Stimulated activated CD8-positive, alpha-beta memory T cell treated with anti-CD3 and anti-CD28 coated beads, Interleukin-12 subunit alpha, Interleukin-12 subunit beta, amount 100 ng/mL, for 1 hour (primary cell): ENCODE measurements around the gene PCMTD2.
"Not testable (repeated sequence)": the region's sequence is repeated elsewhere in the genome, so short reads cannot be mapped to it uniquely, and the experiment has no call there.

Experiments used
- DNase-seq: peaks from one replicate; pipeline ENCODE4 v3.0.0-alpha.2; 2020; ENCODE audit warnings: low read depth

PCMTD2 gene

DNA sequence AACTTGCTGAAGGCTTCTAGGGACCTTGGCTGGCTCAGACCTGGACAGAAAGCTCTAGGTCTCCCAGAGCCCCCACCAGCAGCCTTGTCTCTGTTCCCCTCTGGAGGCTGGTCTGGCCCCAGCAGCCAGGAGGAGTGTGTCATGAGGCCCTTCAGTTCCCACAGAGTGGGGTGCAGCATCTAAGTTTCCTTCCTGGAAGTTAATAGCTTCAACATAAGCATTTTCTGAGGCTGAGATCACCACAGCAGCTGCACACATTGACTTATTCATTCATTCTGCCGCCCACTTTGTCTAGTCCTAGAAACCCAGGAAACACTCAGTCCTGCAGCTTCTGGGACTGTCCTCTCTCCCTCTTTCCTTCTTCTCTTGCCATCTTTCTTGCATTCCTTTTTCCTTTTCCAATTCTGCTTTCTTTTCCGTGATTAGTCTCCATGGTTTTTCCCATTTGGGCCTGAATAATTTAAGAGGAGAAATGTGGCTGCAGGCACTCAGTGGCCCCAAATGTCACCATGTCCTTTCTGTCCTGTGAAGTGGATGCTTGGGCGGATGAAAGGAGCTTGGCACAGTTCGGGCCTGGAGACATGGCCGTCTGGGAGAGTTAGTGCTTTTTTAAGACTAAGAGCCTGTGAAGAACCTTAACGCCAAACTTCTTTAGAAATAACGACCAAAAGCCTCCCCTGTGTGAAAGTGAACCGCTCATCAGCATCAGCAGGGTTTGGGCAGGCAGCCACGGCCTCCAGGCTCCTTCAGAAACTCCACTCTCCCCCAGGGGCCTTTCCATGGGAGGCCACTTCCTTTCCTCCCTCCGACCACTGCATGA, 31.0 kb upstream of the PCMTD2 start:
- no peak for DNase-seq

DNA sequence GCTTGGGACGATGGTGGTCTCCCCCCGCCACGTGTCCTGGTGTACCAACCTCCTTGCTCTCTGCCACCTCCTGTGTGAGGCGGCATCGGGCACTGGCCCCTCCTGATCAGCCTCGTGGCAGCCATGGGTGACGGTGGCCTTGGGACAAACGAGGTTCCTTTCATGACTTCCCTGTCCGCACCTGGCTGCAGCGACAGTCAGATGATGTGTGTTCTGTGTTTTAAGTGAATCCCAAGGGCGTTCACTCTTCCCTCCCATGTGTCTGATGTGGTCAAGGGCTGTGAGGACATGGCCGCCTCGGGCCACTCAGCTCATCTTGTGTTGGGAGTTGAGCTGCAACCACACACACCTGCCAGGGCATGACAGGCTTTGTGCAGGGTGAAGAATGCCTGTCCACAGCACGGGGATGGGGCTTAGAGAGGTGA, 30.4 kb upstream of the PCMTD2 start:
- no peak for DNase-seq

DNA sequence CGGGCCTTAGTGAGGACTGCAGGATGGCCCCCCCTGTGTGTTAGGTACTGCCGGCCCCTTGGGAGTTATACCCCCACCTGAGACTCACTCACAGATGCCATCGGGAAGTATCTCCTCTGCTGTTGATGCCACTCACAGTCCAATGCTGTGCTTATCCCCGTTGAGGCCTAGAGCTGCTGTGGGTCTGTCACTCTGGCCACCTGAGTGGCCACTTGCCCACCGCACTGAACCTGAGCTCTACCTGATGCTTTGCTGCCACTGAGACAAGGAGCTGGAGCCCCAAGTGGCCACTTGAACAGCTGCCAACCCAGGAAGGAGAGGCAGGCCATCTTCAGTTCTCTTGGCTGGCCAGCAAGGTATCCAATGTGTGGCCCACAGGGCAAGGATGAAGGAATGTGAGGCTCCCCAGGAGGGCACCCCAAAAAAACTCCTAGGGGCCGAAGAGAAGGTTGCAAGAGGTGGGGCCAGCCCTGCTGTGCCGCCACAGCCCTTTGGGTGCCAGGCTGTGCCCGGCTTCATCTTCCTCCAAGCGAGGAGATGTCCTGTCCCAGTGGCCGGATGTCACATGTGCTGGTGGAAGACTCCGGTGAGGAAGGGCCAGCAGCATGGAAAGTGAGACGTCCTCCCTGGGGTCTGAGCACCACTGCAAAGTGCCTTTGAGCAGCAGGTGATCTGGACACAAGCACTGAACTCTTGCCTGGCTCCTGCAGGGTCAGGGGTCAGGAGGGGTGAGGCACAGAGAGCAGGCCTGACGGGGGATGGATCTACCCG, 29.5 kb upstream of the PCMTD2 start:
- DNase-seq, result no peak

DNA sequence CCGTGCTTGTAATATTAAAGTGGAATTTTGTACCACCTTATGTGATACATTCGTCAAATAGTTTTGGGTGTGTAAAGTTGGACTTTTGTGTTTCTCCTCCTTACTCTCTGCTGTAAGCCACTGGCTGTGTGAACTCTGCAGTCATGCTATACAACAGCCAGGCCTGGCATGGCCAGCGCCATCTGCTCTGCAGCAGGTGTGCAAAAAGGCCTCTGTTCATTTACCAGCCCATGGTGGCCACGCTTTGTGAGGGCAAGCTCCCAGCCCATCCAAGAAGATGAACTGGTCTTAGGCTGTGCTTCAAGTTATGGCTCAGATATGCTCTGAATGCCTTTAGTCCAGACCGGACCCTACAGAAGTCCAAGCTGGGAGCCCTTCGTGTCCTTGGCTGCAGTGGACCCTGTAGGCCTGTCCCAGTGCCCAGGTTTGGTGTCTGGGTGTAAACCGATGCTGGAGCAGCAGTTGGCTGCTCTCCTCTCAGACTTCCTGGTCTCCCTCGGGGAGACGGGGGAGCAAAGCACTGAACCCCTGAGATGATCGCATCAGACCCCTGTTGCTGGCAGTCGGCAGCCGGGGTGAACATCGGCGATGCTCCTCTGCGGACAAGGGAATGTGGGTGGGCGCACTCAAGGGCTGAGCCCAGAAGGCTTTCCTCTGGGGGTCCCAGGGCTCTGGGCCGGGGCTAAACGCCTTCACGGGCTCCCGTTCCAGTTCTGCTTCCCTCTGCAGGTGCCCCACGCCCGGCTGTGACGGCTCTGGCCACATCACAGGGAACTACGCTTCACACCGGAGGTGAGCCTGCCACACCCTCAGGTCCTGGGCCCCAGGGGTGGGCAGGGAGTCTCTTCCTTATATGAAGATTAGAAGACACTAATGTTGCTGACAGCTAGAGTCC, 28.6 kb upstream of the PCMTD2 start:
- no peak for DNase-seq

DNA sequence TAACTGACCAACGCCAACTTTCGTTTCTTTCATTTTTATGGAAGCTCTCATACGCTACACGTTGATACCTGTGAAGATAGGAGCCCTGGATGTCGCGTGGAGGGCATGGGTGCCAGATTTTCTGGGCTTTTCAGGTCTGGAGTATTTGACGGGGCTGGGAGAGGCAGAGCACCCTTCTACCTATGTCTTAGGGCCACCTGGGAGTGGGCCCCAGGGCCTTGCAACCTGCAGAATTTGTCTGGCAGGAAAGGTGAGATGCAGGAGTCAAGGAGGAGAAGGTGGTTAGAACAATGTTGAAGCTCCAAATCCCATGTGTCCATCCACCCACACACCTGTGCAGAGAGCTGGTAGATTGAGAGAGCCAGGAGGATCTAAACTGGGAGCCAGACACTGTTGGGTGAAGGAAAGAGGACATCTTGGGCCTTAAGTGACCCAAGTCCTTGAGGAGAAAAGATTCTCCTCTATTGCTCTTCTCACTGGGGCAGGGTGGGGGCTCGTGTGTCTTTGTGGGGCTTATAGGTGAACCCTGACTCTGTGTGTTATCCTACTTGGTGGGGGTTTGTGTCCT, 27.4 kb upstream of the PCMTD2 start:
- DNase-seq, result no peak

DNA sequence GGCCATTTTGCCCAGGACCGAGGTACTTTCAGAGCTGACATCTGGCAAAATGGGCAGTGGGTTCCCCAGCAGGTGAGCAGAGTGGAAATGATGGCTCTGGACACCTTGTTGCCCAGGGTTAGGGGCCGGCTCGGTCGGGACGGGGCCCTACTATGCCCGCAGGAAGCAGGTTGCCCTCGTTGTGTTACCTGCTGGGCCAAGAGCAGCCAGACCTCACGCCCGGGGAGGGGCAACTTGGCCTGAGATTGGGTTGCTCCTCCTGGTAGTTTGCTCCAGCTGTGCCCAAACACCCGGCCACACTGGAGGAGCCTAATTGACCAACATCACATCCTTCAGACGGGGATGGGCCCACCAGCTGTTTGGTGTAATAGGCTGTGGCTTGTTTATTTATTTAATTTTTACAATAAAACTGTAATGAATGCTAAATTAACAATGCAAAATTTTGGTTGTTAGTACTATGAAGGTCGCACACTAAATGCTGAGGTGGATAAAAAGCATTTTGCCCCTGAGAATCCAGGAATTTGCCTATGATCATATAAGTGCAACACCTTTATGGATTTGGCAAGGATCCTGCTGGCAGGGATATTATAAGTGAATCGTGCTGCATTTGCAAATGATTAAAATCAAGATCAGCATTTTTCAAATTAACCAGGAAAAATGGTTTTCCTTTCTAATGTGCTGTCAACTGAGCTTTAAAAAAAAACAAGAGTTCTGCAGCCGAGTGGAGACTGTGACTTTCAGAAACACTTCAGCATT, 26.6 kb upstream of the PCMTD2 start:
- no peak for DNase-seq

DNA sequence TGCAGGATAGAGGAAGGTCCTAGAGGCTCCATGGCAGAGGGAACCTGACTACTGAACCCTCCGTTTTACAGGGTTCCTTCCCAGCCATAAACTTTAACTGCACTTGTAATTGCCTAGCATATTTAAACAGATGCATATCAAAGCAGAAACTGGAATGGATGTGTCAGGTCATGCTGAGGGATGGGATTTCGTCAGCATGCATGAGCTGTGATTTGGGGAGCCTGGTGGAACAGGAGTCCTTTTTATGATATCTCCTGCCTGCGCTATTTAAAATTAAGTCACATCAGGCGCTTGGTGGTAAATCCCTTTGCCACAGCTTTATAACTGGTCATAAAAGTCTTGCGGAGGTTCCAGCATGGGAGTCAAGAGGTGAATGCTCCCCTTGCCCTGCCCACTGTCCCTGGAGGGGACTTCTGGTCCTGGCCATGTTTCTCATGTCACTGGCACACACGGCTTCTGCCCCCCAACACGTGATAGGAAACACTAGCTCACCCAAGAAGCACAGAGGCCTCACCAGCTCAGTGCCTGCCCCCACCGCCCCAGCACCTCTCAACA, 26.0 kb upstream of the PCMTD2 start:
- no peak for DNase-seq

DNA sequence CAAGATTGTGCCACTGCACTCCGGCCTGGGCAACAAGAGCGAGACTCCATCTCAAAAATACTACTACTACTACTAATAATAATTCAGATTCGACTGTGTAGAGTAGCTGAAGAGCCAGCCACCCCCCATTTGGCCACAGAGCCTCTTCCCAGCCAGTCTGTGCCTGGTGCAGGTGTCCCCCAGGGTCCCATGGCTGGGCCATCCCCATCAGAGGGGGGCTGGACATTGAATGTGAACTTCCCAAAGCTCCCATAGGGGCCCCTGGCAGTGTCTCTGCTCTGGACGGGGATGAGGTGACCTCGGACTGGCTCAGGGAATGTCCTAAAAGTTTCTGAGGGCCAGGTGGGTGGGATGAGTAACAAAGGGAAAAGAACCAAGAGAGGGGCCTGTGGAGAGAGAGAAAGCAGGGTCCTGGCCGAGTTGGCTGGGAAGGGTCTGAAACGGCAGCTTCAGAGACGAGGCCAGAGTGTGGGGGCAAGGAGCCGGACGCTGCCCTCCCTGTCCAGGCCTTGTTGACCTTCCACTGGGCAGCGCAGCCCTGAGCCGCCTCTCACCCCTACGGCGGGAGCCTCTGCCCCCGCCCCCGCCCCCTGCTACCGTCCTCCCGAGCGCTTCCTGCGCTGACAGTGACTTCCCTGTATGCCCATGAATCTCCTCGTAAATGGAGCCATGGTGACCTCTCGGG, 24.9 kb upstream of the PCMTD2 start:
- no peak for DNase-seq

DNA sequence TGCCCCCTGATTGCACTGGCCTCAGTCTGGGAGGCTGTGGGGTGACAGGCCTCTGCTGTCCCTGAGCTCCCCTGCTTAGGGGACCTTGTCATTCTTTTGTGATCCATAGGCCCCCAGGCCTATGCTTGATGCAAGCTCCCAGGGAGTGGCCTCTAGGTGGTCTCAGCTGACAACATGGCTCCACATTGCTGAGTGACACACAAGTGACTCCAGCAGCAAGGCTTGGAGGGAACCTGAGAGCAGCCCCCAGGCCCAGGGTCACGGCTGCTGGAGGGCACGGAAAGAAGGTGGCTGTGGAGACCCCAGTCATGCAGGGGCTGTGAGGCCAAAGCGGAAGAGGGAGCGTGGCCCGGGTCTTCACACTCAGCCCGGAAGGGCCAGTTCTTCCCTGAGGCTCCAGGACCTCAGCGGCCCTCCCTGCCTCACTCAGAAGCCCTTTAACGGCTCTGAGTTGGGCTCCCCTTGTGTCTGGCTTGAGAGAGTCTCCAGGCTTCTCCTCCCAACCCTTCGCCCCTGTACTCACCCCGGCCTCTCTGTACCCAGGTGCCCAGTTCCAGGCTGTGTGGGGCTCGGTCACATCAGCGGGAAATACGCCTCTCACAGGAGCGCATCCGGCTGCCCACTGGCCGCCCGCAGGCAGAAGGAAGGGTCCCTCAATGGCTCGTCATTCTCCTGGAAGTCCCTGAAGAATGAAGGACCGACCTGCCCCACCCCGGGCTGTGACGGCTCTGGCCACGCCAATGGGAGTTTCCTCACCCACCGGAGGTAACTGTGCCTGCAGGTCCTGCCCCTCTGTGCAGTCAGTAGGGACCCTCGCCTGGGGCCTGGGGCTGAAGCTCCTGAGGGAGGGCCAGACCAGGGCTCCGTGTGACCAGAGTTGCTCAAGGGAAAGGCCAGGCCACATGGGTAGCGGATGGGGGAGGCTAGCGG, 23.7 kb upstream of the PCMTD2 start:
- no peak for DNase-seq

DNA sequence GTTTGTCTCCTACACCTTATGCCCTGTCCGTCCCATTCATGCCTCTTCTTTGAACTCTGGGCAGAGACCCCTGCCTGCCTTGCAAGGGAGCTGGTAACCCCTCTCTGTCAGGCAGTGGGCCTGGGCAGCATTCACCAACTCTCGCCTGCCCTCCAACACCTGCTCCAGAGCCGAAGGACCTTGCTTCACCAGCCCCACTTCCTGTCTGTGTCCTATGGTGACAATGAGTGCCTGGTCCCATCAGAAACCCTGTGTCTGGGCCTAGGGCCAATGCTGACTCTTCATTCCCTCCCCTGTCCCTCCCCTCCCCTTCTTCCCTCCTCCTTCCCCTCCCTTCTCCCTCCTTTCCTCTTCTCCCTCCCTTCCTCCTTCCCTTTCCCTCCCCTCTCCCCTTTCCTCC, 22.8 kb upstream of the PCMTD2 start:
- no peak for DNase-seq

DNA sequence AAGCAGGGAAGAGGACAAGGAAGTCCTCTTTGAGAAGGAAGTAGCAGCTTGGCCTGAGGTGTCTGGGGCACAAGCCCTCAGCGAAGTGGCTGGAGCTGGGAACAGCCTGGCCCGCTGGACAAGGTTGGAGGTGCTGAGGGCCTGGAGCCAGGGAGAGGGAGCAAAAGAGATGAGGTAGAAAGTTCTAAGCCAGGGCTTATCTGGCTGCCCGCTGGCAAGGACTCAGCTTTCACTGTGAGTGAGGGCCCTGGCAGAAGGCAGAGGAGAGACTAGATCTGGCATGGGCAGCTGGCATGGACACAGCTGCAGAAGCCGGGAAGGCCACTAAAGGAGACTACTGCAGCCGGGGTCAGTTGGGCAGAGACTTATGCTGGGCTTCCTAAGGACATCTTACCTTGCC, 21.8 kb upstream of the PCMTD2 start:
- DNase-seq, result no peak

DNA sequence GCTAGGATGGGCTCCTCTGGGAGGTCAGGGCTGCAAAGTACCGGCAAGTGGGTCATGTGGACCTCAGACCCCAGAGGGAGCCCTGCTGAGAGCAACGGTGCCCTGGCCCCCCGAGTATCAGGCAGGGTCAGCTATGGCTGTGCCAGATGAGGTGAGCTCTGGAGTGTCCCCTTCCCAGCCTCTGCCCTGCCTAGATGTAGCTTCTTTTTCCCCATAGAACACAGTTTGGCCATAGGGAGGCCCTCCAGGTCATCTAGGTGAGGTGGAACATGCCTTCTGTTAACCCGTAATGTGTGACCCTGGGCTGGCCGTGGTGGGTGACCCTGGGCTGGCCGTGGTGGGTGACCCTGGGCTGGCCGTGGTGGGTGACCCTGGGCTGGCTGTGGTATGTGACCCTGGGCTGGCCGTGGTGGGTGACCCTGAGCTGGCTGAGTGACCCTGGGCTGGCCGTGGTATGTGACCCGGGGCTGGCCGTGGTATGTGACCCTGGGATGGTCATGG, 21.2 kb upstream of the PCMTD2 start:
- no peak for DNase-seq

DNA sequence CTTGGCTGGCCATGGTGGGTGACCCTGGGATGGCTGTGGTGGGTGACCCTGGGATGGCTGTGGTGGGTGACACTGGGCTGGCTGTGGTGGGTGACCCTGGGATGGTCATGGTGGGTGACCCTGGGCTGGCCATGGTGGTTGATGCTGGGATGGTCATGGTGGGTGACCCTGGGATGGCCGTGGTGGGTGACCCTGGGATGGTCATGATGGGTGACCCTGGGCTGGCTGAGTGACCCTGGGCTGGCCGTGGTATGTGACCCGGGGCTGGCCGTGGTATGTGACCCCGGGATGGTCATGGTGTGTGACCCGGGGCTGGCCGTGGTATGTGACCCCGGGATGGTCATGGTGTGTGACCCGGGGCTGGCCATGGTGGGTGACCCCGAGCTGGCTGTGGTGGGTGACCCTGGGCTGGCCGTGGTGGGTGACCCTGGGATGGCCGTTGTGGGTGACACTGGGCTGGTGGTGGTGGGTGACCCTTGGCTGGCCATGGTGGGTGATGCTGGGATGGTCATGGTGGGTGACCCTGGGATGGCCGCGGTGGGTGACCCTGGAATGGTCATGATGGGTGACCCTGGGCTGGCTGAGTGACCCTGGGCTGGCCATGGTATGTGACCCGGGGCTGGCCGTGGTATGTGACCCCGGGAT, 20.5 kb upstream of the PCMTD2 start:
- not testable (repeated sequence) for DNase-seq

DNA sequence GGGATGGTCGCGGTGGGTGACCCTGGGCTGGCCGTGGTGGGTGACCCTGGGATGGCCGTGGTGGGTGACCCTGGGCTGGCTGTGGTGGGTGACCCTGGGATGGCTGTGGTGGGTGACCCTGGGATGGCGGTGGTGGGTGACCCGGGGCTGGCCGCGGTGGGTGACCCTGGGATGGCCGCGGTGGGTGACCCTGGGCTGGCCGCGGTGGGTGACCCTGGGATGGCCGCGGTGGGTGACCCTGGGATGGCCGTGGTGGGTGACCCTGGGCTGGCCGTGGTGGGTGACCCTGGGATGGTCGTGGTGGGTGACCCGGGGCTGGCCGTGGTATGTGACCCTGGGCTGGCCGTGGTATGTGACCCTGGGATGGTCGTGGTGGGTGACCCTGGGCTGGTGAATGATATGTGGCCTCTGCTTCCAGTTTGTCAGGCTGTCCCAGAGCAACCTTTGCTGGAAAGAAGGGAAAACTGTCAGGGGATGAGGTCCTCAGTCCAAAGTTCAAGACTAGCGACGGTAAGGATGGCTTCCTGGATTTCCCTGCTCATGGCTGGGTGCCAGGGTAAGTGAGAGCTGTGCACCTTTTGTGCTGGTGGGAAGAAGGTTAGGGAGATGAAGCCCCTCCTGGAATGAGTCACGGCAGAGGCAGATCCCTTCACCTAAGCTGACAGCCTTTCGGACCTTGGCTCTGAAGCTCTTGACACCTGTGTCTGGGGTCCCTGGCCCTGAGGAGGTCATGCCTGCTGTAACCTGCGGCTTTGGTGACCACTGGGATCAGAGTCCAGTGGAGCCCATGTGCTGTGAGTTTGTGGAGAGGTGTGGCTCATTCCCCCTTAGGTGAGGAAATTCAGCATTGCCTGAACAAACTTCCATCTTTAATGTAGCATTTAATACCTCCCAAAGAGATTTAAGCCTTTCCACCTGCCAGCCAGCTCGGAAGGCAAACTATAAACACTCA, 19.1 kb upstream of the PCMTD2 start:
- DNase-seq, result no peak

DNA sequence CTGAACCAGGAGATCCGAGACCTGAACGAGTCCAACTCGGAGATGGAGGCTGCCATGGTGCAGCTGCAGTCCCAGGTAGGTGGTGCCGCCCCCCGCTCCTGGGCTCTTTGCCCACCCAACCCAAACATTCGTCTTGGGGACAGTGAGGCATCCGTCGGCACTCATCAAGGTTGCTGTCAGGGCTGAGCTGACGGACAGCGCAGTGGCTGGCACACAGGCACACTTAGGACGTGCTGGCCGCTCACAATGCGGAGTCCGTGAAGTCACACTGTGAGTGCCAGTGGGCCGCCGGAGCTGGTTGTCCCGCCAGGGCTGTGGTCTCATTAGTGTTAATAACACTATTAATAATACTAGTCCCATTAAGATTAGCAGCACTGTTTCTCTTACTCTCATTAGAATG, 18.2 kb upstream of the PCMTD2 start:
- no peak for DNase-seq

DNA sequence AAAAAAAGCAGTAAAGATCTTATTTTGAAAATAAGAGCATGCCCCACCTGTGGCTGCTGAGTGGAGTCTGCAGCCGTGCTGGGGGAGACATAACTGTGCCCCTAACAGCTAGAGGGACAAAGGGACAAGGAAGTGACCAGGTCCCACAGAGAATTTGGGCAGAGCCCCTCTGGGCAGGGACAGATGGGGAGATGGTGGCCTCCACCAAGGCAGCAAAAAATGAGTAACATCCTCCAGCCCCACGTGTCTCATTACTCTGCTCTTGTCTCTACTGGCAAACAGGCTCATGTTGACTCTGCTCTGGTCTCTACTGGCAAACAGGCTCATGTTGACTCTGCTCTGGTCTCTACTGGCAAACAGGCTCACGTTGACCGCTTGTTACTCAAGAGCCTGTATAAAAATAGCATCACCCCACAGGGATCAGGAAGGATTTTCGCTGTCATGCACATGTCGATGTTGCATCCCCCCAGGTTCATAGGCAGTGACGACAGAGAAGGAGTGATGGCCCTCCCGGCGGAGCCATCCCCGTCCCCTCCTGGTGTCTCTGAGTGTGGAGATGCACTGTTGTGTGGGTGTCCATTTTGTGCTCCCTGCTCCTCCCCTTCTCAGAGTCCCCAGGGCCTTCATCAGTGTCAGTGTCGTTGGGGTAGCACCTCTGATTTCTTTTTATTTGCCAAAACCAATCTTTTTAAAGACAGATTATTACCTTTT, 17.3 kb upstream of the PCMTD2 start:
- DNase-seq, result no peak
